NCI-H1105 (cell line): Measurements from ENCODE around the gene PTGIR.

ENCODE experiments used
- DNase-seq: peaks from one replicate; lab custom pipeline; 2025; lab: John Stamatoyannopoulos, UW

PTGIR gene

GRCh38 chr19:46624958-46625661 lies at the start of gene PTGIR:
PTGIR (minus strand) TSS chr19:46625089; CDS start chr19:46624225, 864 bp downstream.
- no peak for DNase-seq

- no peak for DNase-seq
Observed at GRCh38 chr19:46670813-46671212, 45.9 kb upstream of the PTGIR start.

GRCh38 chr19:46668662-46669061 lies 43.8 kb upstream of the PTGIR start:
- DNase-seq, result no peak

GRCh38 chr19:46665072-46665471 lies 40.2 kb upstream of the PTGIR start:
- DNase-seq, result no peak

GRCh38 chr19:46661735-46662592 lies 37.1 kb upstream of the PTGIR start:
- peak; percentile 79 for DNase-seq

GRCh38 chr19:46661020-46661731 lies 36.3 kb upstream of the PTGIR start, which contains the start of gene DACT3:
DACT3 (minus strand) TSS chr19:46661182; CDS start chr19:46661064, 118 bp downstream.
- DNase-seq, result peak; percentile 100

GRCh38 chr19:46660551-46661019 lies 35.7 kb upstream of the PTGIR start:
- DNase-seq, result no peak

- DNase-seq, result no peak
Observed at GRCh38 chr19:46660008-46660517, 35.2 kb upstream of the PTGIR start.

- no peak for DNase-seq
Observed at GRCh38 chr19:46659151-46660007, 34.5 kb upstream of the PTGIR start.

GRCh38 chr19:46656541-46656940 lies 31.7 kb upstream of the PTGIR start:
- no peak for DNase-seq

- no peak for DNase-seq
Observed at GRCh38 chr19:46654621-46655152, 29.8 kb upstream of the PTGIR start.

- no peak for DNase-seq
Observed at GRCh38 chr19:46650445-46650844, 25.6 kb upstream of the PTGIR start.

- DNase-seq, result no peak
Observed at GRCh38 chr19:46648961-46649960, 24.4 kb upstream of the PTGIR start.

- no peak for DNase-seq
Observed at GRCh38 chr19:46648060-46648960, 23.4 kb upstream of the PTGIR start.

- no peak for DNase-seq
Observed at GRCh38 chr19:46646402-46646801, 21.5 kb upstream of the PTGIR start.

- no peak for DNase-seq
Observed at GRCh38 chr19:46644720-46645119, 19.8 kb upstream of the PTGIR start.

- DNase-seq, result no peak
Observed at GRCh38 chr19:46640656-46641055, 15.8 kb upstream of the PTGIR start.

GRCh38 chr19:46639358-46640182 lies 14.7 kb upstream of the PTGIR start:
- peak; percentile 61 for DNase-seq
